Measurements from ENCODE around the gene DCAKD.
A peak's percentile ranks its signal among the peaks of the same experiment; 100 is the strongest.

DCAKD gene

DNA sequence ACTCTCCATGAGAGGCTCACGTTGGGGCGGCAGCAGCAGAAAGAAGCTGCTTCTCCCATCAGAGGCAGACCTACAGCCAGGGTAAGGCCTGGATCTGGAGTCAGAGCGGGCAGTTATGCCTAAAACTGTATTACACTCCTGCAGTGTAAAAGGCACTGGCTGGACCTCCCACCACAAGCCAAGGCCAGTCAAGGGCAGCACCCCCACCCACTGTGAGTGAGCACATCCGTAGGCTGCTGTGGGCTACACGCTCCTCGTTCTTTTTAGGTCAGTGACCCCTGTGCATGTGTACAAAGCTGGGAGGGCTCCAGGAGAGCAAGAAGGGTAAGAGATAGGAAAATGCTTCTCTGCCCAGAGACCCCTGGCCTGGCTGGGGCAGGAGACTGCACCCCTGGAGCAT is 20.7 kb downstream of the DCAKD start:
- DNase-seq, result no peak

DNA sequence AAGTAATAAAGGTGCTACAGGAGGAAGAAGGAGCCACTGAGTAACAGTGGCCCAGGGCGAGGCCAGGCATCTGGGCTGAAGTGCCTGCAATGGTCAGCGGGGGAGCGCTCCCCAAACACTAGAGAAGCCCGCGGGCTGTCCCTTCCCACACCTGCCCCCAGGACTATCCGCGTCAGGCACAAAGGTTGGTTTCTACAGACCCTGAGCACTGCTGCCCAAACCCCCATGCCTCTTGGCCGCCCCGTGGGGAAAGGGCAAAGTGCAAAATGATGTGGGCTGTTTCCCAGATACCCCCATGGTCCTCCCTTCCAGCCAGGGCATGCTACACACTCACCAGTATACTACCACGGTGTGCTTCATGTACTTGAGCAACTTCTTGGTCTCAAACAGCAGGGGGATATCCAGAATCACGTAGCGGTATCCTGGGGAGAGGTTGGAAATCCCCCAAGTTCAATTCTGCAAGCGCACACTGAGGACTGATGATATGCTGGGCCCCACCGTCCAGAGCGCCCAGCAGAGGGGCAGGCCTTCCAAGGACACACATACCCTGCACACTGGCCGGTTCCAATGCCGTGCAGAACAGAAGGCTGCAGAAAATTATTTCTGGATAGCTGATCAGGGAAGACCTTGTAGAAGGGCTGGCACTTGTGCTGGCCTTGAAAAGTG is 21.5 kb downstream of the DCAKD start:
- DNase-seq, result no peak

DNA sequence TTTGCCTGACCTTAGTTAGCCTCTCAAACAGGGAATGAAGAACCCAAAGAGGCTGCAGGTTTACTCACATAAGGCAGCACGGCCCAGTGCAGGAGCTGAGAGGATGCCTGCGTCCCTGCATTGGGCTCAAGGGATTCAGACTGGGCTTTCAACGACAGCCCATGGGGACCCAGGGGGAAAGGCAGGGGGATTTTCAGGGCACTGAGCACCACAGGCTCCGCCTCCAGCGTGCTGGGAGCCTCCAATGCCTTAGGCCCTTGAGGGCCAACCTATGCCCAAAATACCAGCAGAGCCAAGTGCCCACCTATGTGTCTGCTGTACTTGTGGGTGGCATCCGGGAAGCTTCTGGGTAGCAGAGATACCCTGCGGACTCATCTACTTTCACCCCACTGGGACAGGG is 22.3 kb downstream of the DCAKD start:
- DNase-seq, result no peak

DNA sequence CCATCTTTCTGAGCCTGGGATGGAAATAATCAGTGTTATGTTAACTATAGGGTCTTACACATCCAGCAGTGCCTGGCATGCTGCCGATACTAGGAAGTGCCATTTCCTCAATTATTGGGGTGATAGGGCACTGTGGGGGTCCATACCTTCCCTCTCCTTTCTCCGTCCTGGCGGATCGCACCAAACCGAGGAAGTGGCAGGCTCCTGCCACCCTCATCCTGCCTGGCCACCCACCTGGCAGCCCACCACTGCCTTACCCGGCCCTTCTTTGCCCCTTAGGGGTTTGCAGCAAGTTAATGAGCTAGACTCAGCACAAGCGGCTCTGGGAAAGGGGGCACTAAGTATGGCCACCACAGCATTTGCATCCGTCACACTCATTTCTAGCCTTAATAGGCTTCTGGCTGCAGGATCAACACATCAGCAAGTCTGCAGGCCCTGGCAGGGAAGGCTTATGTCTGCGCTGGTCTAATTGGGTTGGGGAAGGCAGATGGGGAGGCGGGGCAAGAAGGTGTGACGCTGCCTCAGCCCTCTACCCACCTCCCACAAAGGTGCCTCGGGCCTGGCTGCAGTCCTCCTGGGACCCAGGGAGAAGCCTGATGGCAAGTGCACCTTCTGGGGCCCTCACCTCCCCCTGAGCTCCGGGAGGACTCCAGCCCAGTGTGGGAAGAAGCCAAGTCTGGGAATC is 28.6 kb downstream of the DCAKD start:
- DNase-seq, result no peak

DNA sequence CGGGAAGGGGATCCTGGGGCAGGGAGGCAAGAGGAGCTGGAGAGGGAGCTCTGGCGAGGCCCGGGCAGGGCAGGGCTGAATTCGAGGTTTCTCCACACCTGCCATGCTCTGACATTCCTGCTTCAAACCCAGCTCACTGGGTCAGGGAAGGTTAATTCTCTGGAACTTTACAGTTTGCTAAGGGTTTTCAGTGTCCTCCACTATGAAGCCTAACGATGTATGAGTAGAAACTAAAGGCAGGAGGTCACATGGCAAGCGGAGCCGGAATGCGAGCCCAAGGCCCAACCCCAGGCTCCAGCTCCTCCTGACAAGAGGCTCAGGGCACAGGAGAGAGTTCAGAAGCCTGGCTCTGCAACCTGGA is 29.2 kb downstream of the DCAKD start:
- DNase-seq, result no peak

DNA sequence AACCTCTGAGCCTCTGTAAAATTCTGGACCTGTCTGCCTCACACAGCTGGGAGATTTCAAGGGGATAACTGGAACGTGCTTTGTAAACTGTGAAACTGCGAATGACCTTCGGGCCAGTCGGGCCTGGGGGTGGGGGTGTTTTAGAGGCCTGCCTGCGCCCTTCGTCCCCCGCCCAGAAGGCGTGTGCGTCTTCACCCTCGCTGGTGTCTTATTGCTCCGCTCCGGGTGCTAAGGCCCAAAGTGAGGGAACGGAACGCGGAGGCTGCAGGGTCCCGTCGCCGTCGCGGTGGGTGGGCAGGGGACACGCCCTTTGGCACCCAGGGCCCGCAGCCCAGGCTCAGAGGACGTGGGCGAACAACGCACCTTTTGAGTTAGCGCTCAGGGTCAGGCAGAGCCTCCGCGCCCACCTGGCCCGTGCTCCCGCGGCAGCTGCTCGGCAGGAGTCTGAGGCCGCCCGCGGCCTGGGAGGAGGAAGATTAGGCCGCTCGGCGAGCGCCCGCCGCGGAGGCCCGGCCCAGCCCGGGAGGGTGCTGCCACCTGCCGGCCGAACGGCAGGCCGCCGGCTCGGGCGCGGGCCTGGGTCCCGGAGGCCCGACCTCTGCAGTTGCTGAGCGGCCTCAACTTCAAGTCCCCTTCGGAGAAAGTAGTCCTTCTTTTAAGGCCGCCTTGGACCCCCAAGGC is 29.7 kb downstream of the DCAKD start:
- peak; percentile 42 for DNase-seq

DNA sequence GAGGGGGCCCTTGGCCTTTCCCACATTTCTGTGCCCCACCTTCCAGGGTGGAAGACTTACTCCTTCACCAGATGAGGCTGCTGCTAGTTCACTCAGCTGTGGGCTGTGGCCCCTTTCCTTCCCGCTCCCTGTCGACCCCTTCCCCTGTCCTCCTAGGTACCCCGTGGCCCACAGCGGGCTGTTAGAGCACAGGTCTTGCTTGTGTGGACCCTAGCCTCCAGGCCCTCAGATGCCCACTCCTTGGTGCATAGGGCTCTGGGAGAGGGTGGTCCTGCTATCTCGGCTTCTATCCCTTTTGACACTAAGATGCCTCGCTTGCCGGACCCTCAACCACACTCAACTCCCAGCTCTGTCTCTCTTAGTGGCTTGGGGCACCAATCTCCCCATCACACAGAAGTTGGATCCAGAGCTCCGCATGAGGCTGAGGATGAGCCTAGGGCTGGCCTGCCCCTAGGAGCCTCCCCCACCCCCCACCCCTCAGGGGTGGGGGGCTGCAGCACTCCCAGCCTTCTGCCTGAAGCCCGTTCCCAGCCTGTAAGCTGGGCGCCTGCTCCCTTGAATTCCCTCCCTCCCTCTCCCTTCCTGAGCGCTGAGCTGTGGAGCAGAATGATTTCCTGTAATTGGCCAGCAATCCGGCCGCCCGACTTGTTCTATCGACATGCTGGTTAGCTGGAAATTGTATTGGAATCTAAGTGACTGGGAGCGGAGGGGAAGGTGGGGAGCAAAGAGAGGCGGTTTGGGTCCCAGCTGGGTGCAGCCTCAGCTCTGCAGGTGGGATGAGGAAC is 30.9 kb downstream of the DCAKD start:
- DNase-seq, result no peak

DNA sequence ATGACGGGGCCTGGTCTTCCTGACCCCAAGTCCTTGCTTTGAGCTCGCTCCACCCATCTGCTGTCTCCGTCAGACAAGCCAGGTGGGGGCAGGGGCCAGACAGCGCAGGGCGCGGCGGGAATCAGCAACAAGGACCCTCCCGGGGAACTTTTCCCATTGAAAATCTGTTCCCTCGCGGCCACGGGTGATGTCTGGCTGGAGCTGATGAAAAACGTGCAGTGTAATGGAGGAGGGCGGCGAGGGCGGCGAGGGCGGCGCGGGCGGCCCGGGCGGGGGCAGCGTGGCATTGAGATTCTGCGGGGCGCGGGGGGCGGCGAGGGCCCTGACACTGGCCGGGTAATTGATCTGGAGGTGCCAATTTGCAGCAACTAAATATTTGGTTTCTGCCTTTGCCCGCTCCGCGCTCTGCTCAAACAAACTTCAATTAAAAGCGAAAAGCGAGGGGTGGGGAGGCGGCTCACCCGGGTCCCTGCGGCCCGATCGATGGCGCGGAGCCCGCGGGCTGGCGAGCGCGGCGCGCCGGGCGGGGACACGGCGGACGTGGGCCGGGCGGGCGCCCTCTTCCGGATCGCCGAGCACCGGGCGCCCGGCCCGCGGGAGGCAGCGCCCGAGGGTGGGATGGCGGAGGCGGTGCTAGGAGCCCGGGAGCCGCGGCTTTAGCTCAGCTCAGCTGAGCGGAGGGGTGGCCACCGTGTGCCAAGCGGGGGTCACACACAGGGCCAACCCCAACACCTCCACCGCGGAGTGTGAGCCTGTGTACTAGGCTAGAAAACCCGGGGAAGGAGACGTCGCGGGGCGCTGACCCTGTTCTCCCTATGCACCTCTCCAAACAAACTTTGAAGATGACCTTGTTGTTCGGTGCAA is 32.4 kb downstream of the DCAKD start:
- peak; percentile 22 for DNase-seq

DNA sequence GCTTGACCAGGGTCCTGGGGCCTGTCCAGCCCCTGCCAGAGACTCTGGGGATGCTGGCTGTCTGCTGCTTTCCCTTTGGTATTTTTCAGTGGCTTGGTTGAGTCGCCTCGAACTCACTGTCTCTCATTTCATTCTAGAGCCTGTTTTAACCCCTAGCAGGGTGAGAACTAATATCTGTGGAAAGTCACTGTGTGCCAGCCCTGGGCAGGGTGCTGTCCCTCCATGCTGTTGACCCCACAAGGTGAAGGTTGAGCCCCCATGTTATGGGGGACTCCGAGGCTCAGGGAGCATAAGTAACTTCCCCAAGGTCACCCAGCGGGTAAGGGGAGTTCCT is 33.0 kb downstream of the DCAKD start:
- DNase-seq, result no peak

DNA sequence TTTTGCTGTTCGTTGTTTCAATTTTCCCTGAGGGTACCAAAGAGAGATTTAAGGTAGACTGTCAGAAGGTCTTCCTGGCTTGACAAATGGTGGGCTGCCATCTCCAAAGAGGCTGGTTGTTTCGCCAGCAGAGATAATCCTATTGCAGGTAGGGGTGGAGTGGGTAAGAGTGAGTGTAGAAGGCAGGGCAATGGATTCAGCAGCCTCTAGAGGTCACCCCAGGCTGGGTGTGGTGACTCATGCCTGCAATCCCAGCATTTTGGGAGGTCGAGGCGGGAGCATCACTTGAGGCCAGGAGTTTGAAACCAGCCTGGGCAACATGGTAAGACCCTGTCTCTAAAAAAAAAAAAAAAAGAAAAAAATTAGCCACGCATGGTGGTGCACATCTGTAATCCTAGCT is 34.6 kb downstream of the DCAKD start:
- DNase-seq, result no peak

DNA sequence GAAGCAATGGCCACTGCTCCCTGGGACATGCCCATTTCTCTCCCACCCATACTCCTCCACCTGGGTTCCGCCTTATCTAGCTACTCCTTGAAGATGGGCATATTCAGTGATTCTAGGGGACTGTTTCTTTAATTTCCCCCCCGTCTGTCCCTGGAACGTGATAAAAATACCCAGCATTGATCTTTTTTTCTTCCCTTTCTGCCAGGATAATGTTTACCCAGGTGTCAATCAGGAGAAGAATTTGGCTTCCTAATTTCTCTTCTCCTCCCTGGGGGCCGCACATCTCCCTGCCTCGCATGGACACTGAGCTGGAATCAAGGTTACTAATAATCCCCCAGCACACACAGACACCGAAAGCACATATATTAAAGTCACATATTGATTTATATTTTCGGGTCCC is 35.2 kb downstream of the DCAKD start:
- DNase-seq, result no peak

DNA sequence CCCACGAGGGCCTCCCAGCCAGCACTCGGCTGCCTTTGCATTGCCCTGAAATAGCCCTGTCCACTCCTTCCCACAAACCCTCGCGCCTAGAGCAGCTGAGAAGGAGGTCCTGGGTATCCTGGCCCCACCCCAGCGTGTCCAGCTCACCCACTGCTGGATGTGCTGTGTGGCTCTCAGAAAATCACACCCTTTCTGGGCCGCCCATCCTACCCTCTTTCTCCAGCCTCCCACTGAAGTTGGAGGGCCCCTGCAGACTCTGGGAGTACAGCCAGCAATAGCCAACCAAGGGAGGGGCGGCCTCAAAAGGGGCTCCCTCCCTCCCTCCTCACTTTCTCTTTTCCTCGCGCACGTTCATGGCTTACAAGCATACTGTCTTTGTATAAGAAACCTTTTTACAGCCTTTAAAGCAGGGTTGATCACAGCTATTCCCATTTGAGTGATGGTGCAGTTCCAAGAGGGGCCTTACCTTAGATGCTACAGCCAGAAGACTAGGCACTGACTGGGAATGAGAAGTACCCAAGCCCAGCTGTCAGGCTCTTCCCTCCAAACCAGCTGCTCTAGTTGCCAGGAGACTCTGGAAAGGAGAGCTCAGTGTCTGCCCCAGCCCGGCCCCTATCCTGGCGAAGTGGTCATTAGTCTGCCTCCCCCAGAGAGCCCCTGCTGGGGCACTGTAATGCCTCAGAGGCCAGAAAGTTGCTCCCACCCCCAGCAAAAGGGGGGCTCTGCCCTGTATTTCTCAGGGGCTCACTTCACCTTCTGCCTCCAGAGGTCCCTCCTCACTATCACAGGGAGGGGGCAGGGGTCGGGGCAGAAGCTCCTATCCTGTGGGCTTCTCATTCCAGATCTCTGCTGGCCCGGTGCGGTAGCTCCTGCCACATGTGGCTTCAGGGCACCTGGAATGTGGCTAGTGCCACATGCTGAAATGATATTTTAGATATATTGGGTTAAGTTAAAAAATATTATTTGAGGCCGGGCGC is 38.1 kb downstream of the DCAKD start:
- no peak for DNase-seq

DNA sequence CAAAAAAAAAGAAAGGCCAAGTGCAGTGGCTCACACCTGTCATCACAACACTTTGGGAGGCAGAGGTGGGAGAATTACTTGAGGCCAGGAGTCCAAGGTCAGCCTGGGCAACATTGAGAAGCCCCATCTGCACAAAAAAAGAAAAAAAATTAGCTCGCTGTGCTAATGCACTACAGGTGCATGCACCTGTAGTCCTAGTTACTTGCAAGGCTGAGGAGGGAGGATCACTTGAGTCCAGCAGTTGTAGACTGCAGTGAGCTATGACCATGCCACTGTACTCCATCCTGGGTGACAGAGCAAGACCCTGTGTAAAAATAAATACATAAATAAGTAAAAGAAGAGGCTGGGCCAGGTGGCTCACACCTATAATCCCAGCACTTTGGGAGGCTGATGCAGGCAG is 39.7 kb downstream of the DCAKD start:
- DNase-seq, result no peak

DNA sequence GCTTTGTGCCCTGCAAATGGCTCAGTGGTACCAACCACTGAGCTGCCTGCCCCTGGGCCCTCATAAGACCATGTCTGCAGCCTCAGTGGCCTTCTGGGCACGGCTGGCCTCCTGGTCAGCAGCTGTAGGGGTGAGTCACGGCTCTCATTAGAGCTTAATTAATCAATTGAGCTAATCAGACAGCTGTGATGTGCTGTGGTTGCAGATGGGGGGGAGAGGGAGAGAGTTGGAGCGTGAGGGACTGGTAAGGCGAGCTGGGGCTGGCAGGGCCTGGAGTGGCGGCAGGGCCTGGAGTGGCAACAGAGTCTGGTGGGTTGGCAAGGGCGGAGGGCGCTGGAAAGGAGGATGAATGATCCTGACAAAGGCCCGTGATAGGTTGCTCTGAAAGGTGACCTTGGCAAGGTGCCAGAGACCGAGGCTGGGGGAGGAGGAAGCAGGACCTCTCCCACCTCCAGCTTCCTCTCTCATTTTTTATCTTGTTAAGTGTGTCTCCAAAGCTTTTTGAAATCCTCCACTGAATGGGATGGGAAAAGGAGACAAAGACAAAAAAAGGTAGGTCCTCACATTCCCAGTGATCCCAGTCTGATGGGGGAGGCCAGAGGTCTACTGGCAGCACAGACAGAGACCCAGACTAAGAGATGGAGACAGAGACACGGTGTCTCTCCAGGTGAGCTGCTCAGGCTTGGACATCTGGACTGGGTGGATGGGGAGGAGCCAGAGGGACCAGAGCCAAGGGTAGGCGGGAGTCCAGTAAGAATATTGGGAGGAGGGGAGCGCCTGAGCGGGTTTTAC is 41.6 kb downstream of the DCAKD start:
- DNase-seq, result no peak

DNA sequence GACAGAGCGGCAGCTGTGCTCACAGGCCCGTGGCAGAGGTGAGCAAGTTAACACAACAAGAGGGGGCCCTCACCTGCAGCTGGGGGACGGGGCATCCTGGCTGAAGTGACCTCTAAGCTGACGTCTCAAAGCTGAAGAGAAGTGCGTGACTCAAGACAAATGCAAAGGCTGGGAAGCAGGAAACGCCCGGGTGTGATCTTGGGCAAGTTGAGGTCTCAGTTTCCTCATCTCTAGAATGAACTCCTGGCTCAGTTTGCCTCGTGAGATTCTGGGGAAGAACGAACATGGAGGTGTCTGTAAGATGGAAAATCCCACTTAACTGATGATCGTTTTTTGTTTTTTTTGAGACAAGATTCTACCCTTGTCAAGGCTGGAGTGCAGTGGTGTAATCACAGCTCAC is 43.2 kb downstream of the DCAKD start:
- DNase-seq, result no peak

DNA sequence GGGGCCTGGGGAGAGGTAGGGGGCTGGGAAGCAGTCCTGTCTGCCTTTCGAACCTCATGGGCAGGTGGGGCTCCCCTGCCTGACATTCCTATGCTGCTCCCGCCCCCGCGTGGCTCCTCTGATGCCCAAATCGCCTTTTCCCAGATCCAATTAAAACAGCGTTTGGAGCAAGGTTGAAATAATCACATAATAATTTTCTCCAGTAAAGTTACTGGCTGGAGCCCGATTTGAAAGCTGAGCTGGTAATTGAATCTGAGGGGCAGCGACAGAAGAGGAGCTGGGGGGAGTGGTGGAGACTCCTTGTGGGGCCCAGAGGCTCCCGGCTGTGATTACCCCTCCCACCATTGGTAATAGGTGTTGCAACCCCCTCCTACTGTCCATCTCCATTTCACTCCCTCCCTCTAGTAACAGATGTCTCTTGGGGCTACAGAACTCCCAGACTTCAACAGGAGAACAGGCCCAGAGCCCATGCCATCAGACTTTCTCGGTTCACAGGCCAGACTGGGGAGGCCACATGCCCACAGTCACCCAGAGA is 44.4 kb downstream of the DCAKD start:
- no peak for DNase-seq

DNA sequence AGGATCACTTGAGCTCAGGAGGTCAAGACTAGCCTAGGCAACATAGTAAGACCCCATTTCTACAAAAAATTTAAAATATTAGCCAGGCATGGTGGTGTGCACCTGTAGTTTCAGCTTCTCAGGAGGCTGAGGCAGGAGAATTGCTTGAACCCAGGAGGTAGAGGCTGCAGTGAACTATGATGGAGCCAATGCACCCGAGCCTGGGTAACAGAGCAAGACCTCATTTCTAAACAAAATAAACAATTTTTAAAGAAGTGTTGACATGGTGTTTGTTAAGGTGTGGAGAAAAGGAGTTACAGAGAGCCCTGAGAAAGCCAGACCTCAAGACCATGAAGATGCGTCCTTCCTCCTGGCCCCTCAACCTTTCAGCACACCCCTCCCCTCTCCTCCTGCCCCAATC is 45.7 kb downstream of the DCAKD start:
- no peak for DNase-seq

DNA sequence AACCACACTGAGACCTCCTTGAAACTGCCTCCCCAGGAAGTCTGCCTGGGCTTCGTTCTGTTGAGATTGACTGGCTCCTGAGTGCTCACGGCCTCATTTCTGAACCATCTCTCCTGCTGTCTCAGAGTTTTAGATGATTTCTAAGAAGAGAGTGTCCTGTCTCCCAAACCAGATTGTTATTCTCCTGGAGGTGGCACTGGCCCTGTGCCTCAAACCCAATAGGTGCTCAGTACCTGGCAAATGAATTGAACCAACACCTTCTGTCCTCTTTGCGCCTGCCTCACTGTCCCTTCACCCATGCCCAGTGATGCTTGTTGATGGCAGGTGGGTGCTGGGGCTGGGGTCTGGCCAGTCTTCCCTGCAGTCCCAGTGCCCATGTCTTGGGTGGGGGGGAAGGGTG is 47.0 kb downstream of the DCAKD start:
- no peak for DNase-seq

DNA sequence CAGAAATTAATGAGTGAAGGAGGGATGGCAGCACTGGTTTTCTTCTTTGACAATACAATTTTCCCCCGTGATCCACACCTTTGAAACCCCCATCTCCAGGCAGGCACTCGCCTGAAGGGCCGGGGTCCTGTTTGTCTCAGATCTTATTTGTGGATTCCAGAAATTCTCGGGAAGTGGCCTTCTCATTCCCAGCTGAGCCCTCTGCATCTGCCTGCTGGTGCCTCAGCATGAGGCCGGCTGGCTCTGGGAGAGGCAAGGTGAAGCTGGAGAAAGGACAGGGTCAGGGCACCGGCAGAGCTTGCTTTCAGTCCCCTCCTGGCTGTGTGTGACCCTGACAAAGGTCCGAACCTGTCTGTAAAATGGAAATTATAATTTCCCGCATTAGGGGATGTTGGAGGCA is 47.6 kb downstream of the DCAKD start:
- no peak for DNase-seq

DNA sequence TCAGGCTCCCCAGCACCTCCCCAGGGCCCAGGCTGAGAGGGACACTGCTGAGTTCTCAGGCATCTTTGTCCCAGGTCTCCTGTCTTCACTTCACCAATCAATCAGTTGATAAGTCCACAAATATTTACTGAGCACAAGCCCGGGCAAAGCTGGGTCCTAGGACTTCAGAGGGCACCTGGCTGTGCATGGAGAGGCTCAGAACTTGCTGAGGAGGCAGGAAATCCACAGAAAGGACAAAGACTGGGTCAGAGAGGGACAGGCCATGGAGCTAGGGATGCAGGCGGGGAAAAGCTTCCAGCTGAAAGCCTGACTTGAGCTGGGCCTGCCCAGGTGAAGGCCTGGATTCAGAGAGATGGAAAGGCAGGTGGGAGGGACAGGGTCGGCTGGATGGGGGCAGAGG is 50.1 kb downstream of the DCAKD start:
- no peak for DNase-seq
